SHP77 (cell line): Measurements from ENCODE around the gene FAM111A.

Experiments used
- DNase-seq, 2 experiments: peaks; one replicate each; lab custom pipeline; 2025; lab: John Stamatoyannopoulos, UW

FAM111A gene

GRCh38 chr11:59180168-59180776 is 37.6 kb downstream of the FAM111A start:
- DNase-seq, result no peak

DNA sequence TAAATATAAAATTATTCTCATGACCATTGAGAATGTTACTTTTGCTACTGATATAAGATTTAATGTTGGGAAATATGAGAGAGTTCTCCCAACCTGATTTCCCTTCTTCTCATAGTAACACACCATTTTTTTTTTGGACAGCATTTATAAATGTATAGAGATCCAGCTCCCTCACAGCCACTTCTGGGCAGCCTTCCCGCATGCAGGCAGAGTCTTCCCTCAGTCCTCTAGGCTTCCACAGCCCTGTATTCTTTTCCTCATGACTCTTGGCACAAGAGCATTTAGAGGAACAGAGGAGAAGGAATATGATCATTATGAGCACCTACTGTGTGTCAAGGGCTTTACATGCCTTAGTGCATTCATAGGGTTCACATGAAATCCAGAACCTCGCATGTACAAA is 38.3 kb downstream of the FAM111A start:
- DNase-seq, result no peak

DNA sequence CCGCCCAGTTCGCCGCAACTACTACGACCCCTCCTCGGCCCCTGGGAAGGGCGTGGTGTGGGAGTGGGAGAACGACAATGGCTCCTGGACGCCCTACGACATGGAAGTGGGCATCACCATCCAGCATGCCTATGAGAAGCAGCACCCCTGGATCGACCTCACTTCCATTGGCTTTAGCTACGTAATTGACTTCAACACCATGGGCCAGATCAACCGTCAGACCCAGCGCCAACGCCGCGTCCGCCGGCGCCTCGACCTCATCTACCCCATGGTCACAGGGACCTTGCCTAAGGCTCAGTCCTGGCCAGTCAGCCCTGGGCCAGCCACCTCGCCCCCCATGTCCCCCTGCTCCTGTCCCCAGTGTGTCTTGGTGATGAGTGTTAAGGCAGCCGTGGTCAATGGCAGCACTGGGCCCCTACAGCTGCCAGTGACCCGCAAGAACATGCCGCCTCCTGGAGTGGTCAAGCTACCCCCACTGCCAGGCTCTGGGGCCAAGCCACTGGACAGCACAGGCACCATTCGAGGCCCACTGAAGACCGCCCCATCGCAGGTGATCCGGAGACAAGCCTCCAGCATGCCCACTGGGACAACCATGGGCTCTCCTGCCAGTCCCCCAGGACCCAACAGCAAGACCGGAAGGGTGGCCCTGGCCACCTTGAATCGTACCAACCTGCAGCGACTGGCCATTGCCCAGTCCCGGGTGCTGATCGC is 39.2 kb downstream of the FAM111A start:
- DNase-seq, result no peak

DNA sequence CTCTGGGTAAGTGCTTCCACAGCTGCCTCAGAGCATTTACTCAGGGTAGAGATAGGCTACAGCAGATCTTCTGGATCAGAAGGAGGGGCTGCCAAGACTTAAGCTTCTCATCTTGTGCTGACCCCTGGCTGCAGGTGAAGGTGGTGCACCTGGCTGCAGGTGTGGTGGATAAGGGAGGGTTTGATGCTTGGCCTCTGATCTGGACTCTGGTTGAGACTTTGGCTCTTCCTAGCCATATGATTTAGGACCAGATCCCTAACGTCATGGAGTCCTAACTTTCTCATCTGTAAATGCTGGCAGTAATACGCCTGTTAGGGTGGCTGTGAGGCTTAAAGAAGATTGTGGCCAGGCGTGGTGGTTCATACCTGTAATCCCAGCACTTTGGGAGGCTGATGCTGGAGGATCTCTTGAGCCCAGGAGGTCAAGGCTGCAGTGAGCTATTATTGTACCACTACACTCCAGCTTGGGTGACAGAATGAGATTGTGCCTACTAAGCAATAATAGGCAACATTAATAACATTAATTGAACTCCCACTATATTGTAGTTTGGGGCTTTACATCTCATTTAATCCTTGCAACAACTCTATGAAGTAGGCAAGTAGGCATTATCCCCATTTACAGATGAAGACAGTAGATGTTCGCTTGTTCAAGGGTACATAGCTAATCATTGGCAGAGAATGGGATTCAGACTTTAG is 39.9 kb downstream of the FAM111A start:
- DNase-seq, result no peak

GRCh38 chr11:59183771-59184170 is 41.1 kb downstream of the FAM111A start:
- no peak for DNase-seq

DNA sequence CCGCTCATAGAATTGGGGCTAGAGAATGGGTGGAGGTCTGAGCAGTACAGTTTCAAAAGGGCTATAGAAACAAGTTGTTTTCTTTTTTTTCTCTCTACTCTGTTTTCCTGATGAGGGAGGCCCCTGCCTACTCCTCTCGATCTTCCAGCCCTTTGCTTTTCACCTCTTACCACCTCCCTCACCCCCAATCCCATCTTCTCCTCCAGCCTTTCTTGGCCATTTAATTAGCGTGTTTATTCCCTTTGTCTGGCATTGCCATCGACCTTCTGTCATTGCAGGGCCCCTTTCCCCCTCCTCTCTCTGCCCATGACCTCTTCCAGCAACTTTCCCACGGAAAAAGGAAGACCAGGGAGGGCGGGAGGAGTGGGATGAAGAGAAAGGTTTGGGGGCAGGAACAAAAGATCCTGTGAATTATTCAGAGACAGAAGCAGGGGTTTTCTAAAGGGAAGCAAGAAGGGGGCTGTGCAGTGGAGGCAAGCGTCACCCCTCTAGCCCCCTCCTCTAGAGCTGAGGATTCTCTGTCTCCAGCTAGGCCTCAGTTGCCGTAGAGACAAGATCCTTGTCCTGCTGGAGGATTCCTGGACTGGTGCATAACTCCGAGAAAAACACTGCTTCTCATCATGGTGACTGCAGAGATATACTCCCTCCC is 42.2 kb downstream of the FAM111A start:
- DNase-seq, result no peak

DNA sequence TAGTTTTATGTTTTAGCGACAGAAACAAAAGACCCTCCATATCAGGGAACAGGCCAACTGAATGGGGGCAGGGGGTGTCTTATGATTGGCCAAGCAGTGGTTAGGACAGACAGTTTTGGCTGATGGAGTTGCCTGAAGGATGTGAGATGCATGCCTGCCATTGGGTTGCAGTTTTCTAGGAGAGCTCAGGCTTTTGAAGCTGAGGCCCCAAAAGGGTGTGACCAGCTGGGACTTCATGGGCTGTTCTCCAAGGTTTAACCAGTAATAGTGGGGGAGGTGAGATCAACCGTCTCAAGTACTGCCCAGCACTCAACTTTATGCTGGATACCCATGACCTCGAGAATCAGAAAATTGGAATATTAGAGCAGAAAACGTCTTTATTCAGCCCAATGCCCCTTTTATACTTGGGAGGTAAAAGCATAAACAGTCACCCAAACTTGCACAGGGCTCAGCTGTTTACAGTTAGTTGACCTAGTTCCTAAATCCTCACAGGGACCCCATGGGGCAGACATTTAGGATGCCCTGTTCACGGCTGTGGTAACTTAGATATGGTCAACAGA is 42.8 kb downstream of the FAM111A start:
- DNase-seq, result no peak

DNA sequence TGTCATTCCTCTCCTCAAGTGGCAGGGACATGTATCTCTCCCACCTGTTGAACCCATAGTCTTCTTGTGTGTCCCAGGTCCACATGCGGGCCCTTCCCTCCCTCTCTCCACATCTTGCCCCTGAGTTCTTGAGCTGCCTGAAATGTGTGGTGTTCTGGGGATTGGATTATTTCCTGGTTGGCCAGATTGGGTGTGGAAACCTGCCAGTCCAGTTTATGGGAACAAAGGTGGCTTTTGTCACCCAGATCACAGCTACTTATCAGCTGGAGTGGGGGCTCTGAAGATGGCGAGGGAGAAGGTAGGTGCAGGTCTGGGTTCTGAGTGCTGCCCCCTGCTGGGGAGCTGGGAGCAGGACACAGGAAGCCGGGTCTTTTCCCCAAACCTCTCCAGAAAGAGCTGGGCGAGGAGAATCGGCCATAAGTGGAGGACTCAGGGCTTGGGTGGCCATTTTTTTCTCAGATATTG is 43.5 kb downstream of the FAM111A start:
- no peak for DNase-seq

GRCh38 chr11:59187035-59187434 is 44.4 kb downstream of the FAM111A start:
- no peak for DNase-seq

- DNase-seq, result no peak
Observed at GRCh38 chr11:59187587-59187986, 44.9 kb downstream of the FAM111A start.

DNA sequence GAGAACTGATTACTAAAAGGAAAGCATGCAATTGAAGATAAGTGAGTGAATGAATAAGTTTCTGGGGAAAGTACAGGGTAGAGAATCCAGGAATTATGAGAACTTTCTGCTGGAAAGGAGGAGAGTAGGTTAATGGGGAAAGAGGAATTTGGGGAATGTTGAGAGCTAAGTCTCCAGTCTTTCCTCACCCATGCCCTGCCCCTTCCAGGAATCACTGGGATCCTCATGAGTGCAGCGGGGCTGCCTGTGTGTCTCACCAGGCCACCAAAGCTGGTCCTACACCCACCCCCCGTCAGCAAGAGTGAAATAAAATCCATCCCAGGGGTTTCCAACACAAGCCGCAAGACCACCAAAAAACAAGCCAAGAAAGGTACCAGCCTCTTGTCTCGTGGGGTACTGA is 46.3 kb downstream of the FAM111A start:
- no peak for DNase-seq

- no peak for DNase-seq
Observed at GRCh38 chr11:59189986-59190385, 47.3 kb downstream of the FAM111A start.

DNA sequence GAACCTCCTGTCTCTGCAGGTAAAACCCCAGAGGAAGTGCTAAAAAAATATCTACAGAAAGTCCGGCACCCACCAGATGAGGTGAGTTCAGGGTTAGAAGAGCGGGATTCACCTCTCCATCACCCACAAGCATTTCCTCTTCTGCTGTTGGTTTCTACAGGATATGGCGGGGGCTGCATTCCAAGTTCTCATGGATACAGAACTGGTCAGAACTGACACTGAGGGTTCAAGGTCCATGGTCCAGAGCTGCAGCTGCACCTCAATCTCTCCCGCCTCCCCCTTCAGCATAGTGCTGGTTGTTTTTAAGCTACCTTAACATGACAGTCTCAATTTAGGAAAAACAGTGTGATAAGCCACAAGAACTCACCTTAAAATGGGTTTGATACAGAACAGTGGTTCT is 48.4 kb downstream of the FAM111A start:
- DNase-seq, result no peak

DNA sequence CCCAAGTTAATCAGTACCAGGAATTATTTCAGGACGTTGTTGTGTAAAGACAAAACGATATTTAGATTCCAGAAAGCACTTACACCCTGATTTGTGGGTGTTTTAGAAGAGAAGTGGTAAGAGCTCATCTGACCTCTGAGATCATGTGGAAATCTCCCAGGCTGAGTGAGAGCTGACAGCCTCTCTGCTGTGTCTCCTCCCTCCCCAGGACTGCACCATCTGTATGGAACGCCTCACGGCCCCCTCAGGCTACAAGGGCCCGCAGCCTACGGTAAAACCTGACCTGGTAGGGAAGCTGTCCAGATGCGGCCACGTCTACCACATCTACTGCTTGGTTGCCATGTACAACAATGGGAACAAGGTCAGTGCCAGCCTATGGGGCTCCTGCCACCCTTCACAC is 49.2 kb downstream of the FAM111A start:
- DNase-seq, result no peak

- DNase-seq, result no peak
Observed at GRCh38 chr11:59192446-59193020, 49.9 kb downstream of the FAM111A start.

GRCh38 chr11:59193587-59194130 is 51.0 kb downstream of the FAM111A start:
- no peak for DNase-seq

GRCh38 chr11:59195586-59195985 is 52.9 kb downstream of the FAM111A start:
- DNase-seq, result no peak

DNA sequence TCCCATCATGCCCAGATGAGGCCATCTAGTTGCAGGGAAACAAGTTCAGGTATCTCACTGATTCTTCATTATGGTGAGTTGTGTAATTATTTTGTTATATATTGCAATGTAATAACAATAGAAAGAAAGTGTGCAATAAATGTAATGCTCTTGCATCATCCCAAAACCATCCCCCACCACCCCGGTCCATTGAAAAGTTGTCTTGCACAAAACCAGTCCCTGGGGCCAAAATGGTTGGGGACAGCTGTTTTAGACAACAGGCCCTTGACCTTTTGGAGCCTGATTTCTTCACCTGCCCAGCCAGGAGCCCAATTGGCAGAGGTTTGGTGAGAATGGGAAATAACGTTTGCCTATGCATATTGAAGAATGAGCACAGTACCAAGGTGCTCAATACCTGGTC is 54.1 kb downstream of the FAM111A start:
- DNase-seq, result no peak

DNA sequence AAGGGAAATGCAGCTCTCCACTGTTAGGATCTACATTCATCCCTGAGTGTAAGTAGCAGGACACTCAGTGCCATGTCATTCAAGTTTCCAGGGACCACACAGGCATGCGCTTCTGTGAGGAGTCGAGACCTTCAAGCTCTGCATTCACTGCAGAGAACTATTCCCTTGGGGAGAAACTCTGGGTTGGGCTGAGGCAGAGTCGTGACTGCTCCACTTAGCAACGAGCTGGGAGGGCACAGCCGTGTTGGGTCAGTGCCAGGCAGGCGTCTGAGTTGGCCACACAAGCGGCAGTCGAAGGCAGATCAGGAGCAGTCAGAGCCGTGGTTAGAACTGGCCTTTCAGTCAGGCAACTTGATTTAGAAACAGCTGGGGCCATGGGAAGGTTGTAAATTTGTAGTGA is 55.3 kb downstream of the FAM111A start:
- DNase-seq, result peak in 1 of 2 experiments; percentile 8

DNA sequence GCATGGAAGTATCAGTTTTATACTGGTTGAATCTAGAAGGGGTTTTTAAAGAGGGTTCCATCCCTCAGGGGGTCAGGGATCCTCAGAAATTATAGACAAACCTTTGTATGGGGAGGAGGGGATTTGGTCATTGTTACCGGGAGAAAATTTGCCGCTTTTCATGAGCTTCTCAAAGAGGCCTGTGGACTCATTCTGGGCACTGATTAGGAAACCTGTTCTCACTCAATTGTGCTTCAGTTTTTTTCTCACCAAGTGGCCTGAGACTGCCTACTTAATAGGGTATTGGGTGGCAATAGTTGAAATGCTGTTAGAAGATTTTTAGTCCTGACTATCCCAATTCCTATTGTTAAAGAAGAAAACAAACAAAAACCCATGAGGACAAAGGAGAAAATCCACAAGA is 56.1 kb downstream of the FAM111A start:
- no peak for DNase-seq

DNA sequence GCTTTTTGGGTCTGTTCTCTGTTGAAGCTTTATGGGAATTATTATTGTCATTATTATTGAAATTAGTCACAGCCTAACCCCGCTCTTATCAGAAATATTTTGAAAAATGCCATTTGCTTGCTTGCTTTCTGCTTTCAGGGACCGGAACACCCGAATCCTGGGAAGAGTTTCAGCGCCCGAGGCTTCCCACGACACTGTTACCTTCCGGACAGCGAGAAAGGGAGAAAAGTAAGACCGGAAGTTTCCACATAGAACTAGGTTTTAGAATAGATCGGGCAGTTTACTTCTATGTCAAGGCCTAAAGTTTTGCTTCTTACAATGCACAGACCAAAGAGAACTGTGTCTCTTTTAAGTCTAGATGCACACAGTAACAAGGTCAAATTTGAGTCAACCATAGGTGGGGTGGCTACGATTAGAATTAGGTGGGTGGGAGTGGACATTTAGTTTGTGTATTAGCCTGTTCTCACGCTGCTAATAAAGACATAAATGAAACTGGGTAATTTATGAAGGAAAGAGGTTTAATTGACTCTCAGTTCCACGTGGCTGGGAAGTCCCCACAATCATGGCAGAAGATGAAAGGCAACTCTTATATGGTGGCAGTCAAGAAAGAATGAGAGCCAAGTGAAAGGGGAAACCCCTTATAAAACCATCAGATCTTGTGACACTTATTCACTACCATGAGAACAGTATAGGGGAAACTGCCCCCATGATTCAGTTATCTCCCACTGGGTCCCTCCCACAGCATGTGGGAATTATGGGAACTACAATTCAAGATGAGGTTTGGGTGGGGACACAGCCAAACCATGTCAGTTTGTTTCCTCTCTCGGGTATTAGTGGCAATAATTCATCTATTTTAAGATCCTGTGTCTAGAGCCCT is 57.1 kb downstream of the FAM111A start:
- DNase-seq, result no peak
